NCI-H526 (cell line): ENCODE data around the gene MYO1A.

ENCODE experiments used
- DNase-seq, 2 experiments: peaks; one replicate each; lab custom pipeline; 2025; lab: John Stamatoyannopoulos, UW

The MYO1A gene

DNA sequence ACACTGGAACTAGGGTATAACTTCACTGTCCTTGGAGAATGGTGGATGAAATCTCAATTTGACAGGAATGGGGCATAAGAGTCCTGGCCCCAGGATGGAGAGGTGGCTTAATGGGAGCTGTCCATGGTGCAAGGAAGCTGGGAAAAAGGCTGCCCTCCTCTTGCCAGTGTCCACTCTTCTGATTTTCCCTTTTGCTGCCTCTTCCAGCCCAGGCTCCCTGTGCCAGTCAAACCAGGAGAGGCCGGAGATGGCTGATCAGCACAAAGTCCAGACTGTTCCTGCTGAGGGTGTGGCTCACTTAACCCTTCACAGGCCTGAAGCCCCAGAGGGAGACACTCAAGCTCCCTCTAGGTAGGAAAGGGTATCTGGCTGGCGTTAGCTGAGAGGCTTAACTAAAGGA lies at the start of gene MYO1A:
TSS of gene MYO1A (minus strand) at position 240 of the 400 bp plus-strand sequence. CDS start 1,806 bp downstream, outside the sequence.
- peak in 1 of 2 experiments; percentile 40 for DNase-seq

DNA sequence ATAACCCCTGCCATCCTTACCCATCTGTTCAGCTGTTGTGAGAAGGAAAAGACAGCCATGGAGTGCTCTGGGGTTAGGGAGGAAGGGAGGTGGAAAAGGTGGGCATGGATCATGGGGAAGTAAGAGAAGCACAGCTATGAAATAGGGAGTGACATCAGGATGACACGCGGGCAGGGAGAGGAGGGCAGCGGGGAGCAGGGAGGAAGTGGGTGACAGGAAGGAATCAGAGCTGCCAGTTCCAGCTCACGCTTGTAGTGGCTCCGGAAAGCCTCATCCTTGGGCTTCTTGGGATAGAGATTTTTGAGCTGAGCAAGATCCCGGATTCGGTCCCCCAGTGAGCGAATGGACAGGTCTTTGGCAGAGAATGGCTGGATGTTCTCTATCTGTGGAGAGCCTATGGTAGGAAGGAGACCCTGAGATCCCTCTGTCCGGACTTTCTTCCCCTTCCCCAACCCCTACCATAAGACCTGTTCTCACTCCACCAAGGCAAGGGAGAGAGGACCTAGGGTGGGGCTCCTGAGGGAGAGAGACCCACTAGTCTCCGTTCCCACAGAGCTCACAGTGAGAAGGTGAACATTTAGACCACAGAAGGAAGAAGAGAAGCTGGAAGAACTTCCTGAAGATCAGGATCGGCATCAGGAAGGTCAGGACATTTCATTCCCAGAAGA lies 49.3 kb upstream of the MYO1A start:
- DNase-seq = no peak

DNA sequence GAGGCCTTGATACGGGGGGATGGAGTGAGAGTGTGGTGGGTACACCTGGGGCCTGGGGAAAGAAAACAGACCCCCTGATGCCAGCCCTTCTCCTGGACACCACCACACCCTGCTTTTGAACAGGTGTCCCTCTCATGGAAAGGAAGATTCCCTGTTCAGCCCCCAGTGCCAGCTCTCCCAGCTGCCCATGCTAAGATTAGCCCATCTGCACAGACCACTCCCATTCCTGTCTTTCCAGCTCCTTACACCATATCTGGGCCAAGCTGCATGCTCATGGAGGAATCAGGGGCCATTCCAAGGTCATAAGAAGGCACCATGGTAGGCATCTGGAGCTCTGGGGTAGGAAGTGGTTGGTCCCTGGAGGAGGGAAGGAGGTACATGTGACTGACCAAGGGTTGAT lies 48.6 kb upstream of the MYO1A start:
- DNase-seq = no peak

DNA sequence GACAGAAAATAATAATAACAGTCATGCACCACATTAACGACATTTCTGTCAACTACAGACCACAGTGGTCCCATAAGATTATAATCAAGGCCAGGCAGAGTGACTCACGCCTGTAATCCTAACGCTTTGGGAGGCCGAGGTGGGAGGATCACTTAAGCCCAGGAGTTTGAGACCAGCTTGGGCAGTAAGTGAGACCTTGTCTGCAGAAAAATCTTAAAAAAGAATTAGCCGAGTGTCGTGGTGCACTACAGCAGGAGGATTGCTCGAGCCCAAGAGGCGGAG lies 47.6 kb upstream of the MYO1A start:
- DNase-seq = no peak

DNA sequence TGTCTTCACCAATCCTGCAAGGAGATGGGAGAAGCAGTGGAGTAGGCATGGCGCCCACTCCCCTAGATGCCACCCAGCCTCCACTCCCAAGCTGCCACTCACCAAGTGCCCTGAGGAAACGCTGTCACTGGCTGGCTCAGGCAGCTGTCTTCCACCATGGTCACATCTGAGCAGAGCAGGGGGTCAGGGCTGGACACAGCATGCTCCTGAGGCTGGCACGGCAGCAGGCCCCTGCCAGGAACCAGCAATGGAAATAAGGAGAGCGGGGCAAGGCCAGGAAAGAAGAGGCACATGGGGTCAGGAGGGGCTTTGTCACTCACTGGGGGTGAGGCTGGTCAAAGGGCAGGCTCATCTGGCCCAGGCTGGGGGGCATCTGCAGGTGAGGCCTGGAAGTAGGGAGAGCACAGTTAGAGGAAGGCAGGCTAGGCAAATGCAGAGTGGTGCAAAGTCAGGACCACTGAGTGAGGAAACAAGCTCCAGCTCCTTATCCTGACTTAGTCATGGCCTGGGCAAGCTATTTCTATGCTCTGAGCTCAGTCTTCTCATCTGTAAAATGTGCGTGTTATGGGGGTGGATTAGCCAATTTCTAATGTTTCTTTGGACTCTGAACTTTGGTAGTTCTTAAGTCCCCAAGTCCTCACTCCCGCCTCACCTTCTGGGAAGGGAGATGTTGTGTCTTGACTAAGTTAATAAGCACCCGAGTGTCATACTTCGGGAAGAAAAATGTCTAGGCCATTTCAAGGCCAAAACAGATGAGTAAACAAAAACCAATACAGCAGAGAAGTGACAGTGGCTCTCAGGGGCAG lies 47.0 kb upstream of the MYO1A start:
- no peak for DNase-seq

DNA sequence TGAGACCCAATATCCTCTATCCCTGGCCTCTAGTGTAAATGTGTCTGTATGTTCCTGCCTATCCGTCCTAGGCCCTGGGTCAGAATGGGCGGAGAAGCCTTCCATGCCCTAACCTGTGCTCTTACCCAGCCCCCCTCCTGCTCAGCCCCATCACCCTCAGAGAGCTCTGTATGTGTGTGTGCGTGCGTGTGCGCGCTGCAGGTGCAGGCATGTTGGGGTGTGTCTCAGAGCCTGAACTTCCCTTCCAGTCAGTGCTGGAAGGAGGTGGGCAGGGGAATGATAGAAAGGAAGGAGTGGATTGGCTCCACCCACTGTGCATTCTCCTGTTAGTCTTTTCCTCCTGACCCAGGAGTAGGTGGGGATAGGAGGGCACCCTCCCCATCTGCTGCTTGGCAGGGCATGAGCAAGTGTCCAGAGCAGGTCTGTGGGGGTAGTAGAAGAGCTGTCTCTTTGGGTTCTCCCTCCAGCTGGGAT lies 46.2 kb upstream of the MYO1A start:
- DNase-seq = peak; percentile 85 to 92

DNA sequence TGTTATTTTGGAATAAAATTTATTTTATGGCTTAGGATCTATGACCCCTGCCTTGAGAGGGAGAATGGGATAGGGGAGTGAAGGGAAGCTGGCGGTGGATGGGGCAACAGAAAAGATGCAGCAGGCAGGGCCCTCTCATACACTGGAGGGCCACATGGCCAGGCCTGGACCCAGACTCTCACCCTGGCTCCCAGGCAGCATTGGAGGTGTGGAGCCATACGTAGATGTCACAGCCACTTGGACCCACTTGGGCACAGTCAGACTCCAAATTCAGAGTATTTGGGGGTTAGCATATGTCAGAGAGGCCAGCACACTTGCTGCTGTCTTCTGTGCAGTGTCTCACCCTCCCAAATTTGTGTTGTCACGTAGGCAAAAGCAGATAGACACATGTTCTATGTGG lies 45.5 kb upstream of the MYO1A start:
- no peak for DNase-seq

DNA sequence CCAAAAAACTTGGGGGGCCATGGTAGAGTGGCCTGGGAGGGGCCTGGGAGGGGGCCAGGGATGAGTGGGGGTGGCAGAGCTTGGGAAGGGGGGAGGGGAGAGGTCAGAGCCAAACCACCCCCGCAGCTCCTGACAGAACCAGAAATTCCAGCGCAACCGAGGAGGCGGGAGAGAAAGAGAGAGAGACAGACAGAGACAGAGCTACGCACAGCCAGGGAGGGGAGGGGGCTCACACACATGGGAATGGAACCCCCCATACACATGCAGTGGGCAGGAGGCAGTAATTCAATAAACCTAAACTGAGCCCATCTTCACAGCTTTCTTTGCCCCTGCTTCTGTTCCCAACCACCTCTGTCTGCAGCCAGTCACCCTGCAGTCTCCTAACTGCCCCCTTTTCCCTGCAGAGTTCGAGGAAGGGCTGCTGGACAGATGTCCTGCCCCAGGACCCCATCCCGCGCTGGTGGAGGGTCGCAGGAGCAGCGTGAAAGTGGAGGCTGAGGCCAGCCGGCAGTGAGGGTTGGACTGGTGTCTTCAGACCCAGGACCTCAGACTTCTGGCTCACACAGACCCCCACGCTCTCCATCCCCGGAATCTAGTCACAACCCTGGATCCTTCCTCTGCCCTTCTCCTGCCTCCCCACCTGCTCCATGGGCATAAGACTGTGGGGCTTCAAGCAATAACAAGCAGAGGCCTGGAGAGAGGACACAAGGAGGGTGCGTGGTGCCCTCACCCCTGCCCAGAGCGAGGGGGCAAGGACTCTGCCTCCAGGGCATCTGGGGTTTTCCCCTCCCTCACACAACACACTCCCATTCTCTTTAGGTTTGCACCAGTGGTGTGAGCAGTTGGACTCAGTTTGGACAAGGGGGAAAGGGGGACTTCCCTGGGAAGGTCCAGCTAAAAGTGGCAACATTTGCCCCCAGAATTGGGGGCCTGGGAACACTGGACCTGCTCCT lies 44.6 kb upstream of the MYO1A start:
- no peak for DNase-seq

DNA sequence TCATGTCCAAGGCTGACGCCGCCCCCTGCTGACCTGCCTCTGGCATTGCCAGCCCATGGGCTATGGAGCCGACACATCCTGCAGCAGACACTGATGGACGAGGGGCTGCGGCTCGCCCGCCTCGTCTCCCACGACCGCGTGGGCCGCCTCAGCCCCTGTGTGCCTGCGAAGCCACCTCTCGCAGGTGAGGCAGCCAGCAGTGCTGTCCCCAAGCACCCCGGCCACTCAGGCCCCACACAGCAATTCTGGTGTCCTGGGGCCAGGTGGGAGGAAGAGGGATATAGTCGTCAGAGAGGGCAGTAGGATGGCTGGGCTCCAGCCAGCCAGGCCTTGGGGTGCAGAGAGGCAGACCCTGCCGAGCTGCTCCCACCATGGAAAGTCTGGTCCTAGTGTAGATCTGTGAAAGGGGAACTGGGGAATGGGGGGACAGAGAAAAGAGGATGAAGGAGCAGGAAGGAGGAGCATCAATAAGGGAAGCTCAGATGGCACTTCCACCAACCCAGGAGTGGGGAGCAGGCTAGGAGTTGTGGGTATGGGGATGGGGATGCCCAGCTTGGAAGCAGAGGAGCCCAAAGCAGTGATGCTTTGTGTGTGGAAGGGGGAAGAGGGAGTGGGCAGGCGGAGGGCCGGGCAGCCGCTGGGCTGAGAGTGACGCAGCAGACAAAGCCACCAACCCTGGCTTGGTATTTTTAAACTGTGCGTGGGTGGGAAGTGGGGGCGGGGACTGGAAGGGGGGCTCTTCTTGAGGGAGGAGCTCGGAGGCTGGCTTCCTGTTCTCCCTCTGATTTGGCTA lies 43.7 kb upstream of the MYO1A start:
- DNase-seq = peak; percentile 21 to 49

DNA sequence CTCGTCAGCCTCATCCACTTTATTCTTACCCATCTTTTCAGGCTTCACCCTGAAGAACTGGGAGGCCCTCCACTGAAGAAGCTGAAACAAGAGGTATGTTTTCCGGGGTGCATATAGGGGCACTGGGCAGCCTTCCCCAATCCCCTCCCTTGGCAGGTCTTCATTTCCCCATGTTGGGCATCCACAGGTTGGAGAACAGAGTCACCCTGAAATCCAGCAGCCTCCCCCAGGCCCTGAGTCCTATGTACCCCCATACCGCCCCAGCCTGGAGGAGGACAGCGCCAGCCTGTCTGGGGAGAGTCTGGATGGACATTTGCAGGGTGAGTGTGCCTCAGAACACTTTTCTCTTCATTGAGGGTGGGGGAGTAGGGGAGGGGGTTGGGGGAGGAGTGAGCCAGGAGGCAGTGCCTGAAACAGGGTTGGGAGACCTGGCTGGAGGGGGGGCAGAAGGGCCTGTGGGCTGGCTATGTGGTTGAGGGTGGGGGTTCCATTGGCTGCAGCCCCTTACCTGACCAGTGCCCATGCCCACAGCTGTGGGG lies 43.0 kb upstream of the MYO1A start:
- DNase-seq = no peak

DNA sequence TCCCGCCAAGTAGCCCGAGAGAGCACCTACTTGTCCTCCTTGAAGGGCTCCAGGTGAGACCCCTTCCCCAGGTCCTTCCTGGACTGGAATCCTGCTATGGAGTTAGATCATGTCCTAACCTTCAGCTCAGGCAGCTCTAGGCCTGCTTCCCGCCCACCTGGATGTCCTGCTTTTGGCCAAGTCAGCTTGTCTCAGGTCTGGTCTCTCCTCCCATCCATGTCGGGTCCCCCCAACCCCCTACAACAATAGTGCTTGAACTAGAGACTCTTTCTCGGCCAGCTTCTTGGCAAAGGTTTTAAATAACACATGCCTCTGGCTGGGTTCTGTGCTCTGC lies 42.6 kb upstream of the MYO1A start:
- DNase-seq = no peak

DNA sequence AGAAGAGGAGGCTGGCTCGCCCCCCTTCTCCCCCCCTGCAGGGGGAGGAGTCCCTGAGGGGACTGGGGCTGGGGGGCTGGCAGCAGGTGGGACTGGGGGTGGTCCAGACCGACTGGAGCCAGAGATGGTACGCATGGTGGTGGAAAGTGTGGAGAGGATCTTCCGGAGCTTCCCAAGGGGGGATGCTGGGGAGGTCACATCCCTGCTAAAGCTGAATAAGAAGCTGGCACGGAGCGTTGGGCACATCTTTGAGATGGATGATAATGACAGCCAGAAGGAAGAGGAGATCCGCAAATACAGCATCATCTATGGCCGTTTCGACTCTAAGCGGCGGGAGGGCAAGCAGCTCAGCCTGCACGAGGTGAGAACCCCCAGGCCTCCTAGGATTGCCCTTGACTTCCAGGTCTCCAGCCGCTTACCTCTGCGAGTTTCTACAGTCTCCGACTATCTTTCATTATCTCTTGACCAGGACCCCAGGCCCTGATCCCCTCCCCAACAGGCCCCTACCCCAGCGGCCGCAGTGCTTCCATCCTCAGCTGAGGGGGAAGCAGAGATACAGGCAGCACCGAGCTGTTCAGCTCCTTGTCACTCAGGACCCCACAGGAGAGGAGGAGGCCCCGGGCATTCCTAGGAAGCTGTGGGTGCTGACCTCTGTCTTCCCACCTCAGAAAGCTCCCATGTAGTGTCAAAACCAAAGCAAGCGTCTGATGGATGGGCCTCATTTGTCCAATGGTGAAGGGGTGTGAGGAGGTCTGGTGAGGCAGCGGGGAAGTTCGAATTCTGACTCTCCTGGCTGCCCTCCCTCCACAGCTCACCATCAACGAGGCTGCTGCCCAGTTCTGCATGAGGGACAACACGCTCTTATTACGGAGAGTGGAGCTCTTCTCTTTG lies 42.0 kb upstream of the MYO1A start:
- no peak for DNase-seq

DNA sequence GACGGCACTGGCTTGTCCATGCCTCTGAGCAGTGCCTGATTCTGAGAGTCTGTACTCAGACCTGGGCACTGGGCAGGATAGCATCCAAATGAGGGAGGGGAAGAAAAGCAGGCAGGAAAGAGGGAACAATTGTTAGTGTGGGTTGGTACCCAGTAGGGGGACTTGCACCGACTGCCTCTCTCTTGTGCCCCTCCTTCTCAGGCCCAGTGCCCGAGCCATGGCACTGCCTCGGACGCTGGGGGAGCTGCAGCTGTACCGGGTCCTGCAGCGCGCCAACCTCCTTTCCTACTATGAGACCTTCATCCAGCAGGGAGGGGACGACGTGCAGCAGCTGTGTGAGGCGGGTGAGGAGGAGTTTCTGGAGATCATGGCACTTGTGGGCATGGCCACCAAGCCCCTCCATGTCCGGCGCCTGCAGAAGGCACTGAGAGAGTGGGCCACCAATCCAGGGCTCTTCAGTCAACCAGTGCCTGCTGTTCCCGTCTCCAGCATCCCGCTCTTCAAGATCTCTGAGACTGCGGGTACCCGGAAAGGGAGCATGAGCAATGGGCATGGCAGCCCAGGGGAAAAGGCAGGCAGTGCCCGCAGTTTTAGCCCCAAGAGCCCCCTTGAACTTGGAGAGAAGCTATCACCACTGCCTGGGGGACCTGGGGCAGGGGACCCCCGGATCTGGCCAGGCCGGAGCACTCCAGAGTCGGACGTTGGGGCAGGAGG lies 41.2 kb upstream of the MYO1A start:
- DNase-seq = no peak

DNA sequence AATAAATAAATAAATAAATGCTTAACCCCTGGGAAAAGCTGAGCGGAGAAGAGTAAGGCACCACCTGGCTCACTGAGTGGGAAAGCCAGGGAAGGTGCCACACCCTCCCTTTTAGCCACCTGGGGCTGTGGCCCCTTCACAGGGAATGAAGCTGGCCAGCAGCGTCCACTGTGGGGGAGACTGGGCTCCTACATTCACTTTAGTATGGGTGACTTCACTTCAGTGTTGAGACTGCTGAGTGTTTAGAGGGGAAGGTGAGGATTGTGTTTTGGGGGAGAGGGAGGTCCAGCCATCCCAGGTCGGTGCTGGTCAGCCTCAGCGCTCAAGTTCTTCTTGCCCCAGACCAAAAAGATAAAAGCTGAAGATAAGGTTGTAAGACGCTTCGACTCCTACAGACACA lies 40.6 kb upstream of the MYO1A start:
- DNase-seq = no peak

DNA sequence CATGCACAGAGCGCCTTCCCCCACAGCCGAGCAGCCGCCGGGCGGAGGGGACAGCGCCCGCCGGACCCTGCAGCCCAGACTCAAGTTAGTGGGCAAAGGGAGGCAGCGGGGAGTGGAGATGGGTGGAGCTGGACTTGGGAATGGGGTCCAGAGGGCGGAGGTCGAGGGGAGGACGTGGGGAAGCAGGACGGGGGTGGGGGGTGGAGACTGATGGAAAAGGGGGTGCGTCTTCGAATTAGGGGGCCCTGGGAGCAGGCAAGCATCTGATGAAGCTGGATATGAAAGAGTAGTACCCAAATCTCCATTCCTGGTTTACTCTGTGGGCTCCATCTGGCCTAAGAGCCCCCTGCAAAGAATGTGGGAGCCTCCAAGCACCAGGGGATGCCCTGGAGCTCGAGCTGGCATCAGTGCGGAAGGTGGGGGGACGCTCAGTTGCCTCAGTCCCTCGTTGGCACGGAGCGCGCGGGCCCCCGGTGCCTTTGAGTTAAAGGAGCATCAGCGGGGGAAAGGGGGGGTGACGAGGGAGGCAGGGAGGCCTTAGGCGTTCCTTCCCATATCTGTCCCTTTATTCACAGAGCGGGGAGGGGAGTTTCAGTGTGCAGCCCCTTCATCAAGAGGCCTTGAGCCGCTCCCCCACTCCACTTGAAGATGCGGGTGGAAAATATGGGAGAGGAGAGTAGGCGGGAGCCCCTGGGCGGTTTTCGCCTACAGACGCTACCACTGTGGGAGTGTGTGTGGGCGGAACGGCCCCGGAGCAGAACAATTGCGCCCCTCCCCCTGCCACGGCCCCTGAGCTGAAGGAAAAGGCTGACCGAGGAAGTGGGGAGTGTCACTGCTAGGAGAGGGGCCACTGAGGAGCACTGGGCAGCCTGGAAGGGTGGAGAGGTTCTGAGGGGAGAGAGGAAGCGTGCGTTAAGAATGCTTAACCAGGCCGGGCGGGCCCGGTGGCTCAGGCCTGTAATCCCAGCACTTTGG lies 39.6 kb upstream of the MYO1A start:
- peak; percentile 19 to 69 for DNase-seq

DNA sequence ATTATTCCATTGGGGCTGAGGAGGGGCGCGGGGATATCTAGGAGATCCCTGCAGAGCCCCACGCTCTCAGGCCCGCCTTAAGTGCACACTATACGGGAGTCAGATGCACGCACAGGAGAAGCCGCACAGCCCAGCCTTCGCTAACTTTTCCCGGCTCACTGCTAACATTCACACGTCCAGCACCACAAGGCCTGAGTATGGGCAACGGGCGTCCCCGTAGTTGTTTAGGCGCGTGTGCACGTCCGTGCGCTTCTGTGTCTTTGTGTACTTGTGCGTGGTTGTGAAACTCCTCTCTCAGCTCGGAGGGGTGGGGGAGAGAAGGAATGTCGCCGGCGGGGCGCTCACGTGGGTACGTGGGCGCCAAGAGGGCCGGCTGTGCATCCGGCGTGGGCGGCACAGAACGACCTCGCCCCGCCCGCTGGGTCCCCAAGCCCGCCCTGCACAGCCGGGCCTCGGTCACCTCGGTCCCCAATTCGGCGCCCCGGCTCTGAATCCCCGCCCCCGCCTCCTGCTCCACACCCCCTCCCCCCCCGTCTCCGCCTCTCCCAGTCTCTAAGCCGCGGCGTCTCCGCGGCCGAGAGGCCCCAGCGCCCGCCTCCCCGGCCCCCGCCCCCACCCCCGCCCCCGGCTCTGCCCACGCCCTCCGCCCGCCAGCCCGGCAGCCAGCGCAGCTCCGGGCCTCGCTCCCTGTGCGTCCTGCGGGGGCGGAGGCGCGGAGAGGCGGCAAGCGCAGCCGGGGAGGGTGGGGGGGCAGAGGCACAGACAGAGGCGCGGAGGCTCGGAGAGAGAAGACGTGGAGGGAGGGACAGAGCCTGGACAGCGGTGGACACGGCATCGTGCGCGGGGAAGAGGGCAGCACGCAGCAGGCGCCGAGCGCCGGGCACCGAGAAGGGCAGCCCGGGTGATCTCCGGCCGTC lies 38.7 kb upstream of the MYO1A start, which contains the start of gene NAB2:
TSS of gene NAB2 (plus strand) at position 761 of the 917 bp plus-strand sequence. CDS start 158 bp downstream, outside the sequence.
- peak; percentile 74 to 96 for DNase-seq

DNA sequence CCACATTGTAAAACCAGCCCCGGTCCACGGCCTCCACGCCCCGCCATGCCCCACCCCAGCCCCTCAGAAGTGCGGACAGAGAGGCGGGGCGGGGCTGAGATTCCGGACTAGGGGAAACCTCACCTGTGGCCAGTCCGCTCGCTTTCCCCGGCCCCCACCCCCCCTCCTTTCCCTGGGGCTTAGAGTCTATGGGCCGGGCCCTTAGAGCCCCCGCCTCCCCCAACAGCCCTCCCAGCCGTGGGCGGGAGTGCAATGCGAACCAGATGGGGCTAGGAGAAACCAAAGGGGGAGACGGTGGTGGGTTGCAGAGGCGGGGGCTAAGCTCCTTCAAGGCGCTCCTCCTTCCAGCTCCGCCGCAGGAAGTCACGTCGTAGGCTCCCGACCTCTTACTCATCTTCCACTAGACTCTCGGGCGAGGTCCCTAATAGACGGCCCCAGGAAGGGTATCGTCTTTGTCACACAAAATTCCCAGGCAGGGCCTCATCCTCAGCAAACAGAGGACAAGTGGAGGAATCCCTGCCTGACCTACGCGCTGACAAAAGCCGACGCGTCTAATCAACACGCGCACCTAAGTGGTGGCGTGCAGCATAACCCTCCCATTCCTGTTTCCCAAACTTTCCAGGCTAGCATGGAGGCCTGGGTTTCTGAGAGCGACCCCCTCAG lies 37.9 kb upstream of the MYO1A start:
- peak in 1 of 2 experiments; percentile 77 for DNase-seq
